HepG2 (cell line): ENCODE measurements around the gene PRELP.

Experiments used
- CBX5 ChIP-seq: sonication (generic); formaldehyde crosslinking; IDR thresholded peaks from 2 replicates; pipeline ENCODE4 v1.4.0; 2020; ENCODE audit warnings: missing genetic modification reagents, borderline replicate concordance
- EZH2 ChIP-seq: conservative IDR thresholded peaks from 2 replicates; pipeline ENCODE4 v1.6.1; 2012; ENCODE audit warnings: mild to moderate bottlenecking, low read depth, low read length, moderate library complexity
- GATAD2A ChIP-seq: IDR thresholded peaks from 2 replicates; pipeline ENCODE4 v1.6.1; 2016
- GTF2F1 ChIP-seq: fragments of 150-350 bp; IDR thresholded peaks from 2 replicates; pipeline ENCODE4 v1.6.1; 2014; ENCODE audit warnings: low read length
- KAT7 ChIP-seq: IDR thresholded peaks from 2 replicates; pipeline ENCODE4 v1.6.1; 2018; ENCODE audit warnings: borderline replicate concordance, missing compliant biosample characterization
- MLX ChIP-seq: IDR thresholded peaks from 2 replicates; pipeline ENCODE4 v1.6.1; 2016
- NFIC ChIP-seq: IDR thresholded peaks from 2 replicates; pipeline ENCODE4 v1.6.1; 2012; ENCODE audit warnings: mild to moderate bottlenecking, low read length, inconsistent platforms
- NR3C1 ChIP-seq: sonication (generic); formaldehyde crosslinking; IDR thresholded peaks from 2 replicates; pipeline ENCODE4 v1.4.0; 2020; ENCODE audit warnings: missing genetic modification reagents
- ZNF232 ChIP-seq: sonication (generic); formaldehyde crosslinking; IDR thresholded peaks from 2 replicates; pipeline ENCODE4 v1.4.0; 2020; ENCODE audit warnings: missing genetic modification reagents, borderline replicate concordance
- ZNF326 ChIP-seq: sonication (generic); formaldehyde crosslinking; IDR thresholded peaks from 2 replicates; pipeline ENCODE4 v1.4.0; 2020; ENCODE audit warnings: missing genetic modification reagents, borderline replicate concordance

- TF ChIP-seq NFIC (no peak), EZH2 (no peak), ZNF326 (CRISPR knock-in tag) (no peak), CBX5 (CRISPR knock-in tag) (no peak), GATAD2A (CRISPR knock-in tag) (no peak), NR3C1 (no peak), KAT7 (CRISPR knock-in tag) (no peak), MLX (CRISPR knock-in tag) (no peak), ZNF232 (CRISPR knock-in tag) (no peak), GTF2F1 (no peak)
Observed at GRCh38 chr1:203531063-203531462, 55.5 kb downstream of the PRELP start.
